GM21723 (cell line): ENCODE results near the gene GIMAP1.
"Not testable (repeated sequence)": the region's sequence is repeated elsewhere in the genome, so short reads cannot be mapped to it uniquely, and the experiment has no call there.

Source experiments
- ATAC-seq: cut with Tn5 transposase; IDR thresholded peaks from one replicate; pipeline ENCODE4 v1.9.1; 2021; ENCODE audit warnings: mild to moderate bottlenecking, moderate library complexity; ENCODE audit not compliant: unreplicated experiment

The GIMAP1 gene

DNA sequence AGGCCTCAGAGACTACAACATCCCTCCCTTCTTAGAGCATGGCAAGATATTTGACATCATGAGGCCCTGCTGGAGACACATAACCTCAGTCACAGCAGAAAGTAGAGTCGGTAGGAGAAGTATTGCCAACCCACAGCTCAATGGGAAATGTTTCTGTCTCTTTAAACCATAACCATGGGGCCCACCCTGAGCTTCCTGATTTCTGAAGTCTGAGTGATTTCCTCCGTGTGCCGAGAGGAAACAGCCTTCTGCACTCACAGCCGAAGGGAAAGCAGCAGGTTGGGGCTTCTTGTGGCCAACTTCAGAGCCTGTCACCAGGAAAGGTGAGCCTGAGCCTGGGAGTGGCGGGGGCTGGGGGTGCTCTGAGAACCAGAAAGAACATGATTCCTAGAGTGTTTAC lies at the start of gene GIMAP1:
GIMAP1 (plus strand) TSS at position 246 of the 400 bp plus-strand sequence. CDS start 2,435 bp downstream, outside the sequence.
- ATAC-seq, result peak; percentile 73

DNA sequence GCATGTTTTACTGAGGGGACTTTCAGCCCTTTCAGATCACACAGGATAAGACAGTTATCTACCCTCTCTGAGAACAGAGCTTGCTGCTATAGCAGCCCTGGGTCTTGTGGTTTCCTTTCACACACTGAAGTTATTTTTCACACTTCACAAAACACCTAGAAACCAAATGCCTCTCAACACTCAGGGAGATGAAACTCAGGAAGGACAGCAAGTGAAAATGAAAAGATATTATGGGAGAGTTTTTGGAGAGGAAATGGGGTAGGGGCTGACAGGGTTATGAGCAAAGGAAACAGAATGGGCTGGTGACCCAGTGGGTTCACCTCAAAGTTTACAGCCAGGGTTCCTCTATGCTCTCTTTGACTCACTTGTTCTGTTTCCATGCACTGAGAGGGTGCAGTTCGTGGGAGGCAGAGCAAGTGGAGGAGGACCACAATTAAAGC lies 47.9 kb upstream of the GIMAP1 start:
- ATAC-seq, result peak; percentile 82

DNA sequence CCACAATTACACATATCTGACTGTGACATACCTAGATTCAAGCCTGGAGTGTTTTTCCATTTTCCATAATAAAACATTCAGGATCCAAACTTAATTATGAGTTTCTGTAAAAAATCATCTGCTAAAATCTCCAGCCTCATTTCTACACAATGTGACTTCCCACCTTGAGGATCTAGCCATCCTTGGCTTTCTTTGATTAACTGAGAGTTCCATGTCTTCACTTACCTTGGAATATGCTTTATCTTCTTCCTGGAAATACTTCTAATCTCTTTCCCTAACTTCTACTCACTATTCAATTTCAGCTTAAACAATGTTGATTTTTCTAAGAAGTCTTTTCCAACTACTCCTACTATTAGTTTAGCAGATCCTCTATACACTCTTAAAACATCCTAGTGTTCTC lies 47.4 kb upstream of the GIMAP1 start:
- ATAC-seq, result no peak

DNA sequence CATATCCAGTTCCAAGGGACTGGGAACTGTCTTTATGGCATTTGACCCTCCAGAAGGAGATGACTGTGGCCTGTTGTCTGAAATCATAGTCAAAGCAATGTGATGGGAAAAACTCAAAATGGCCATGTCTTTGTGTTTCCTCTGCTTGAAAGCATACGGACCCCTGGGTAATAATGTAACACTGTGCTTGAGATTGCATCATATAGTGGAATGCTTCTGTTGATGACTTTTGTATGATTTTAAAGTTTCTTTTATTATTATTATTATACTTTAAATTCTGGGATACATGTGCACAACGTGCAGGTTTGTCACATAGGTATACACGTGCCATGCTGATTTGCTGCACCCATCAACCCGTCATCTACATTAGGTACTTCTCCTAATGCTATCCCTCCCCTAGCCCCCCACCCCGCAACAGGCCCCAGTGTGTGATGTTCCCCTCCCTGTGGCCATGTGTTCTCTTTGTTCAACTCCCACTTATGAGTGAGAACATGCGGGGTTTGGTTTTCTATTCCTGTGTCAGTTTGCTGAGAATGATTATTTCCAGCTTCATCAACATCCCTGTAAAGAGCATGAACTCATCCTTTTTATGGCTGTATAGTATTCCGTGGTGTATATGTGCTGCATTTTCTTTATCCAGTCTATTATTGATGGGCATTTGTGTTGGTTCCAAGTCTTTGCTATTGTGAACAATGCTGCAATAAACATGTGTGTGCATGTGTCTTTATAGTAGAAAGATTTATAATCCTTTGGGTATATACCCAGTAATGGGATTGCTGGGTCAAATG lies 44.4 kb upstream of the GIMAP1 start:
- not testable (repeated sequence) for ATAC-seq

DNA sequence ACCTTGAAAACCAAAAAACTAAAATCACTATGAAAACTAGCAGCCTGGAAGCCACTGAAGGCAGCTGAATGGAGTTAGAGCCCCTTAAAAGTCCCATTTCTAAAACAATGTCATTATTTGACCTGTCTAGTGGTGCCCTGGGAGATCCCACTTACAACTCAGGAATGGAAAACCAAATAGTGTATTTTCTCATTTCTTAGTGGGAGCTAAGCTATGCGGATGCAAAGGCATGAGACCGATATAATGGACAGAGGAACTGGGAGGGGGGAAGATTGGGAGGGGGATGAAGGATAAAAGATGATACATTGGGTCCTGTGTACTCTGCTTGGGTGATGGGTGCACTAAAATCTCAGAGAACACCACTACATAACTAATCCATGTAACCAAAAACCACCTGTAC lies 40.7 kb upstream of the GIMAP1 start:
- ATAC-seq, result no peak

DNA sequence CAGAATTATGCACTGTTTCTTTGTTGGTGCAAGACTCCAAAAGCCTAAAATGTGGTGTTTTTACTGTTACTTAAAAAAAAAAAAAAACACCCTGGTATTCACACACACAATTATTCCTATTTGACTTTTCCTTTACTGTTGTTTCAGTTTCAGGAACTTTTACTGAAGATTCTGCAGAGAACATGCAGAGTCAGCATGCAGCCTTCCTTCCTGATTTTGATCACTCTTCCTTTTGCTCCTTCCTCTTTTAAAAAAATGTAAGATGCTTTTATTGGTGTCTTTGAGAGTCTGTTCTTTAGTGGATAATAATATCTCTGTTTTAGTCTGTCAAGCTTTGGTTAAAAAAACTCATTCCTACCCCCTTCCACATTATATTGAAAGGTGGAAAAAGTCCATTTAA lies 40.1 kb upstream of the GIMAP1 start:
- ATAC-seq, result not testable (repeated sequence)

DNA sequence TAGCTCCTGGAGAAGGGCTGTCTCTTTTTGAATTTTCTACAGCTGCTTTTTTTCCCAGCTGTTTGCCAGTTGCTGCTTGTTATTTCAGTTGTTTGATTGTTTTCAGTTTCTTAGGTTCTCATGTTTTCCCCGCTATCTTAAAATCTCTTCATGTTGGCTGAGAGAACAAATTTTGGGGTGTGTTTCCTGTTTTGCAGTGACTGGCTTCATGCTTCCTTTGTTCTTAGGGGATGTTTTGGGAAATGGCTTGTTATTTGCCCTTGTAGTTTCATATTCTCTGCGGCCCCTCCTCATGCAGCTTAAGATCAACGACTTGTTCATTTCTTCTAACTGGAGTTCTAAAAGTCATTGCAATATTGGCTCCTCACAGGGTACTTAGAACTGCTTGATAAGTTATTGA lies 39.6 kb upstream of the GIMAP1 start:
- ATAC-seq, result not testable (repeated sequence)

DNA sequence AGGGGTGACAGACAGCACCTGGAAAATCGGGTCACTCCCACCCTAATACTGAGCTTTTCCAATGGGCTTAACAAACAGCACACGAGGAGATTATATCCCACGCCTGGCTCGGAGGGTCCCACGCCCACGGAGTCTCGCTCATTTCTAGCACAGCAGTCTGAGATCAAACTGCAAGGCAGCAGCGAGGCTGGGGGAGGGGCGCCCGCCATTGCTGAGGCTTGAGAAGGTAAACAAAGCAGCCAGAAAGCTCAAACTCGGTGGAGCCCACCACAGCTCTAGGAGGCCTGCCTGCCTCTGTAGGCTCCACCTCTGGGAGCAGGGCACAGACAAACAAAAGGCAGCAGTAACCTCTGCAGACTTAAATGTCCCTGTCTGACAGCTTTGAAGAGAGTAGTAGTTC lies 37.8 kb upstream of the GIMAP1 start:
- not testable (repeated sequence) for ATAC-seq

DNA sequence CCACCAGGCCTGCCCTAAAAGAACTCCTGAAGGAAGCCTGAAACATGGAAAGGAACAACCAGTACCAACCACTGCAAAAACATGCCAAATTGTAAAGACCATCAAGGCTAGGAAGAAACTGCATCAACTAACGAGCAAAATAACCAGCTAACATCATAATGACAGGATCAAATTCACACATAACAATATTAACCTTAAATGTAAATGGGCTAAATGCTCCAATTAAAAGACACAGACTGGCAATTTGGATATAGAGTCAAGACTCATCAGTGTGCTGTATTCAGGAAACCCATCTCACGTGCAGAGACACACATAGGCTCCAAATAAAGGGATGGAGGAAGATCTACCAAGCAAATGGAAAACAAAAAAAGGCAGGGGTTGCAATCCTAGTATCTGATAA lies 36.0 kb upstream of the GIMAP1 start:
- not testable (repeated sequence) for ATAC-seq

DNA sequence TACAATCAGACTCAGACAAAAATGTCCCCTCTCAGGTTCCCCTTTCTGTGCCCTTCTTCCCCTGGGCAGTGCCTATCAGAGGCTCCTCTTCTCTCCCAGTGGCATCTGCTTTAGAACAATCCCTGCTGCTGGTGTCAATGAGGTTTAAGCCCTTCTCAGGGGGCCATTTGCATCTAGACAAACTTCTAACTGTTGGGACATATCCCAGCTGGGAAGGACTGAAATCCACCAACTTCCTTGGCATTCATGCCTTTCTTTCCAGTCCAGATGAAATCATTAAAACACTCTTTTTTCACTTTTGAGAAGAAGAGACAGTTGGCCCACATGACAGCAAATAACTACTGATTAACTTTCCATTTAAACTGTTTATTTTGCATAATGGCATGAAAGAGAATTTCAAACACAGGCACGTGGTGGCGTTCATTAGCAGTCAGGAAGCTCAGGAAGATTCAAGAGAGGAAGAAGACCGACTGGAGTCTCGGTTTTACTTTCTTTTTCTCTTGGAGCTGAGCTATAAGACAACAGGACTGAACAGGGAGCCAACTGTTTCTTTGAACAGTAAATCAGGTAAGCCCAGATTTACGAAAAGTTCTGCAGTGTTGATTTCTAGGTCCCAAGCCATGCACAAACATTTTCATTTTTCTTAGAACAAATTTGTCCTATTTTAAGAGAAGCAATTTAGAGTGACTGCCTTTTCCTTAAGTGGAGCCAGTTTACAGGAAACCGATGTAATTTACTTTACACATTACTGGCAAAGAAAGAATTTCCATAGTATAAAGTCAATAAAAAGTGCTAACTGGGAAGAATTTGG lies 31.0 kb upstream of the GIMAP1 start, which contains the start of gene GIMAP2:
GIMAP2 (plus strand) TSS at position 488 of the 811 bp plus-strand sequence. CDS start 1,354 bp downstream, outside the sequence.
- peak; percentile 93 for ATAC-seq

DNA sequence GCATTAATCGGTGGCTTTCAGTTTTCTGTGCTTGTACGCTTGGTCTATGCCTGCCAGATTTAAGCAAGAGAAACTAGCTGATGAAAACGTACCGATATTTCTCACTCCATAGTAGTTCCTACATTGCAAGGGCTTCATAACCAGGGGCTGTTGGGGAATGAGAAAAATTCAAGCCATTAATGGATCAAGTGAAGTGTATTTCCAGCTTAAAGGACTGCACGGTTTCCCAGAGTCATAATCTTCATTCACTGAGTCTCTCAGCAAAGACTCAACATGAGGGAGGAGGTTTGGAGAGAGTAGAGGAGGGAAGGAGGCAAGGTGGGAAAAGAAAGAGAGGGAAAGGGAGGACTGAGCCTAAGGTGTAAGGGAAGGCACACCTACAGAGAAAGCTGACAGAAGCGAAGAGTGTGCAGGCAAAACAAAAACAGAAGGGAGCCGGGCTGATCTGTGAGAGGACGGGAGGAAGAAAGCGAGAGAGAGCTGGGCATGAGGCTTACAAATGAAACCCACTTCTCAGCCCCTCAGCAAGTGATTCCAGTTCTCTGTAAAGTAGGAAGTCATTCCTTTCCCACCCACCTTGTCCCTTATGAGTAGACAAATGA lies 30.3 kb upstream of the GIMAP1 start:
- peak; percentile 50 for ATAC-seq

DNA sequence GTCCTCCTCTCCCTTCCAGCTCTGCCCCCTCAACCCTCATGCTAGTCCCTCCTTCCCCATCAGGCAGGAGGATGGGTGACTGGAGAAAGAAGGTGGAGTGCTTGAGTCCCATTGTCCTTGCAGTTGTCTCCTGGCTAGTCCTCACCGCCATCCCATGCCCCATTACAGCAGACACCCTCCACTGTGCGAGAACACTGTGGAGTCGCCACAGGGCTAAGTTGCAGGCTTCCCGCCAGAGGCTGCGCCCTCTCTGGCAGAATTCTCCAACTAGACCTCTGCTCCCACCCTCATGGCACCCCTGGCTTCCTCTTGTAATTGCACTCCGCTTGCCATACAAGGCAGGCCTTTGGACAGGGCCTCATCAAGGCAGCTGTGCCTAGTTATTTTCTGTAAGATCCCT lies 27.8 kb upstream of the GIMAP1 start:
- no peak for ATAC-seq

DNA sequence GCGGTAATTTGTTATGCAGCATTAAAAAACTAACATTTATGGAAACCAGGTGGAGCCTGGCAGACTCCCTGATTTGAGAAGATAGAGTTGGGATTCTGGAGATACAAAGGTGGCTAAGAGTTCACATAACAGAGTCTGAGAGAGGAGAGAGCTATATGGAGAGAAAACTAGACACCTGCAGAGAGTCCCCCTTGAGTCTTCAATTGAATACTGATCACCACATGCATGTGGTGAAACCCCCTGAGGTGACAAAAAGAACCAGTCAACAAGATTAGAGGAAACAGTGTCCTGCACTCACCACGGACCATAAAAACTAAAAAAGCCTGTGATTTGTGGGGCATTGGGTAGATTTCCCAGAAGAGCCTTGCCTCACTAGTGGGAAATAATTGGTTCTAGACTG lies 20.8 kb upstream of the GIMAP1 start:
- ATAC-seq, result no peak

DNA sequence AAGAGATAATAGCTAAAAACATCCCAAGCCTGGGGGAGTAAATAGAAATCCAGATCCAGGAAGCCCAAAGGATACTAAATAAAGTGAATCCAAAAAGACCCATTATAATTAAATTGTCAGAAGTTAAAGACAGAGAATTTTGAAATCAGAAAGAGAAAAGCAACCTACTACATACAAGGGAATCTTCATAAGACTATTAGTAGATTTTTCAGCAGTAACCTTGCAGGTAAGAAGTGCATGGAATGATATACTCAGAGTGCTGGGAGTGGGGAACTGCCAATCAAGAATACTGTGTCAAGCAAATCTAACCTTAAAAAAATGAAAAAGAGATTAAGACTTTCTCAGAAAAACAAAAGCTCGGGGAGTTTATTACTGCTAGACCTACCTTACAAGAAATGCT lies 13.2 kb upstream of the GIMAP1 start:
- ATAC-seq, result no peak

DNA sequence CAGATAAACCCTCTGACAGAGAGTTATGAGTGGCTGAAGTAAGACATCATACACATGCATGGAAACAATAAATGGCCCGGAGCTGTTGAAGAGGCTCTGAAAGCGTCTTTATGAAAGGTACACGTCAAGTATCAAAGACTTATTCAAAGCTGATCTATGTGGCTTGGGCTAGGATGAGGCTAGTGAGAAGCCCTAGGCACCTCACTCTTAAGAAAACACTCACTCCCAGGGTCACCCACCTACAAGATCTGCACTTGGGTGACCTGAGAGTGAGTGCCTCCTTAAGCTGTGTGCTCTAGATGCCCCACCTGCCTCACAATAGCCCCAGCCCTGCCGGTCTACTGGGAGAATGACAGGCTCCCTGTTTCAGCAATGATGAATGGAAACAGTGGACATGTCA lies 1.1 kb upstream of the GIMAP1 start:
- no peak for ATAC-seq

DNA sequence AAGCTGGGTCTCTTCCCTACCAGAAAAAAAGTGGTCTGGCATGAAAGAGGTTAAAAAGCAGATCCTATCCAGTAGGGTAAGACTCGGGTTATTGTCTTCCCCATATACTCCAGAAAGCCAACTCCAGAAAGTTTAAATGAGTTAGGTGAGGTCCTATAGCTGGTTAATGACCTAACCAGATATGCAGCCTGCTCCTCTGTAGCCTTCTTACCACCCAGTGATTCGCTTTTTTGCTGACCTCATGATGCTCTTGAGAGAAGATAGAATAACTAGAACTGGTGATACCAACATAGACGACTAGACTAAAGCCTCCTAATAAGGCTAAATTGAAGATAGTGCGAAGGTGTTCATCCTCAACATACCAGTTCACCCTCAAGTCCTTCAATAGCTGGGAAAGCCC lies 675 bp upstream of the GIMAP1 start:
- no peak for ATAC-seq

DNA sequence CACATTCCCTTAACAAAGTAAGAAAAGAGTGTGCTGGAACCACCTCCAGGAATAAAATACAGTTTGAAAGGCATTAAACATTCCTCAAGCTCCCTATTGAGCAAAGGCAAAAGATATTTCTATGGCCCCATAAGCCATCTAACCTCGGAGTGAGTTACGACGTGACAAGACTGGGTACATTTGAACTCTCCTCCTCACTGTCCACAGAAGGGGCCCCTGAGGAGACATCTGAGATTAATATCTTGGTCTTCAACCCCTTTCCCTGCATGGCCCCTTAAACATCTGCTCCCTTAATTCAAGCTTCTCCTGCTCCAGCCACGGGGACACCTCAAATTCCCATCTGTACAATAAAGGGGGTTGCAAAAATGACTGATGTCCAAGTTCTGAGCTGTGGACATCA lies 526 bp downstream of the GIMAP1 start:
- ATAC-seq, result no peak

DNA sequence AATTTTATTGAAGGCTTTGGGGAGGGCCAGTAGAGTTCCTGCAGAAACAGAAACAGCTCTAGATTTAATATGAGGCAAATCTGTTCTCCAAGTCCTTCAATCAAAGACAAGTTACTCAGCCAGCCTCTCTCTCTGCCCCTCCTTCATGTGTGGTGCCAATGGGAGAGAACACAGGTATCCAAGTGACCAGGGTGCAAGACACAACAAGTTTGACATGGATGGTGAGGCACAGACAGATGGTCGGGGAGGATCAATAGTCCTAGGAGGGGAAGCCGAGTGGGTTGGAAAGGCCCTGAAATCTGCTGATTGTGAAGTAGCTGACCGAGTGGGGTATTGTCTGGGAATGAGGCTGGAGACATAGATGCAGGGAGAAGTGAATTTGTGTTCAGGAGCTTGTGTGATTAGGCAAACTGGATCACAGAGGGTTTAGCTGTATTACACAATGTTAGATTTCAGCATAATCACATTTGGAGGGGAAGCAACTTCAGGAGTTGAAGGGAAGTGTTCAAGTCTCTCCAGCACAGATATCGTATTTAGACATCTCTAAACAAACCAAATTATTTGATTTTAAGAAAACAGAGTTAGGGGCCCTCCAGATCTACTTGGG lies 1.5 kb downstream of the GIMAP1 start:
- ATAC-seq, result no peak

DNA sequence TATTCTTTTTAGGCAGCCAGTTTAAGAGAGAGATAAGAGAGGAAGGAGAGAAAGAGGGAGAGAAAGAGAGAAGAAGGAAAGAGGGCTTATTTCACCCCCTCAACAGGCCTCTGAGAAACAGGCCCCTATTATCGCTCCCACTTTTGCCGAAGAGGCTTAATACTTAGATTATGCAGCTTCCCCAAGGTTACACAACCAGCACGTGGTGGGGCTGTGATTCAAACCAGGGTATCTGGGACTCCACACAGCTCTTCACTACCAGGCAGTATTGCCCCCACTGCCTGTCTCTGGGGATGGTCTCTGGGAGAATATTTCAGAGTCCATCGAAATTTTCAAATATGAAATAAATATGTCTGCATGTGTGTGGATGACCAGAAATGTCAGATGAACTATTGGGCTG lies 3.0 kb downstream of the GIMAP1 start:
- no peak for ATAC-seq

DNA sequence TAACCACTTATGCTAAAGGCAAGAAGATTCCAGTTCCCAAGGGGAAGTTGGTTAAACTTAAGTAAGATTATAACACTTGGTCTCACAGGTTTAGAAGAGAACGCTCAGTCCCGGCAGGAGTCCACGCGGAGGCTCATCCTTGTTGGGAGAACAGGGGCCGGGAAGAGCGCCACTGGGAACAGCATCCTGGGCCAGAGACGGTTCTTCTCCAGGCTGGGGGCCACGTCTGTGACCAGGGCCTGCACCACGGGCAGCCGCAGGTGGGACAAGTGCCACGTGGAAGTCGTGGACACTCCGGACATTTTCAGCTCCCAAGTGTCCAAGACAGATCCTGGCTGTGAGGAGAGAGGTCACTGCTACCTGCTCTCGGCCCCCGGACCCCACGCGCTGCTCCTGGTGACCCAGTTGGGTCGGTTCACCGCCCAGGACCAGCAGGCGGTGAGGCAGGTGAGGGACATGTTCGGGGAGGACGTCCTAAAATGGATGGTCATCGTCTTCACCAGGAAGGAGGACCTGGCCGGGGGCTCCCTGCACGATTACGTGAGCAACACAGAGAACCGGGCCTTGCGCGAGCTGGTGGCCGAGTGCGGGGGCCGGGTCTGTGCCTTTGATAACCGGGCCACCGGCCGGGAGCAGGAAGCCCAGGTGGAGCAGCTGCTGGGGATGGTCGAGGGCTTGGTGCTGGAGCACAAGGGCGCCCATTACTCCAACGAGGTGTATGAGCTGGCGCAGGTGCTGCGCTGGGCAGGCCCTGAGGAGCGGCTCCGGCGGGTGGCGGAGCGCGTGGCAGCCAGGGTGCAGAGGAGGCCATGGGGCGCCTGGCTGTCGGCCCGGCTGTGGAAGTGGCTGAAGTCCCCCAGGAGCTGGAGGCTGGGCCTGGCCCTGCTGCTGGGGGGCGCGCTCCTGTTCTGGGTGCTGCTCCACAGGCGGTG lies 3.8 kb downstream of the GIMAP1 start:
- no peak for ATAC-seq
